Activated CD8-positive, alpha-beta memory T cell treated with anti-CD3 and anti-CD28 coated beads, Interleukin-2, amount 50 U/mL, for 1 hour (primary cell): ENCODE measurements around the gene NUP210.

ENCODE experiments used
- DNase-seq: peaks from one replicate; pipeline ENCODE4 v3.0.0-alpha.2; 2020; ENCODE audit errors: extremely low read depth

NUP210 gene

DNA sequence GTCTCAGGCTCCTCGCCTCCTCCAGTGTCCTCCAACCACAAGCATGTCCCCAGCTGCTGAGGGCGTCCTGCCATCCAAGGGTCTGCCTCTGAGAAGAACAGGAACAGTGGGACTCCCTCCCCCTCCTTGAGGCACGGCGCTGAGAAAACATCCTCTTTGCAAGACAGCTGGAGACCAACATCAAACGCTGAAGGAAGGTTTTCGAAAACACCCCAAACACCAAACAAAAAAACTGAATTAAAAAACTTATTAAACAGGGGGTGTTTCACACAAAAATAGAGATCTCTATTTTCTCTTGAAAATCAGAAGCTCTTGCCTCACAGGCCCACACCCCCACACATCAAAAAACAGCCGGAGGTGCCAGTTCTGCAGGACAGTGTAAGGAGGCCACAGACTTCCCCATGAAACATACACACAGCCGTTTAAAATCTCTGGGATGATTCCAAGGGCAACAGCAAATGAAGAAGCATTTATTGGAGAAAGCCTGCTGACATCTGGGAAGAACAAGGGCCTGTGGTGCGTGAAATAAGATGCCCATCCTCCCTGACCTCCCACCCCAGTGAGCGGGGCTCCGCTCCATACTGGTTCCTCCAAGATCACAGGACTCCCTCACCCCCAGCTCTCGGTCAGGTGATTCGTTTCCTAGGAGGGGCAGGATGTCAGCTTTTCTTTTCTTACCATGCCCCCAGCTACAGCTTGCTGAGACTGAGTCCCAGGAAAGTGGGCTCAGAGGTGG is 71.3 kb downstream of the NUP210 start:
- no peak for DNase-seq

DNA sequence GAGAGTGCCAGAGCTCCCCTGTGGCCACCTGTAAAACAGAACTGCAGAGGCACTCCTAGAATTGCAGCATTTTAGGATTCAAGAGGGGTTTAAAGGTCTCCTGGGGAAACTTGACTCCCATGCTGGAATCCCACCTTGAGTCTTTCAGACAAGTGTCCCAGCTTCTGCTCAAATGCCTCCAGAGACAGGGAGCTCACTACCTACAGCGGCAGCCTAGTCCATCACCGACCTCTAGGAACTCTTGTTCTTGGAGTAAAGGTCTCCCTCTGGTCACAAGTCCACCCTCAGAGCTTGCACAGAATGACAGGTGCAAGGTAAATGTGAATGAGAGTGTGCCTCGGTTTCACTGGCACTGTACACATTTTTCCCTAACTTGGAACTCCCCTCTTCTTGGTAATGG is 72.0 kb downstream of the NUP210 start:
- DNase-seq: no peak

GRCh38 chr3:13347390-13347950 is 72.7 kb downstream of the NUP210 start:
- no peak for DNase-seq

GRCh38 chr3:13346481-13347389 is 73.4 kb downstream of the NUP210 start:
- peak; percentile 34 for DNase-seq

- DNase-seq: no peak
These were observed 74.3 kb downstream of the NUP210 start for GRCh38 chr3:13345772-13346171.

DNA sequence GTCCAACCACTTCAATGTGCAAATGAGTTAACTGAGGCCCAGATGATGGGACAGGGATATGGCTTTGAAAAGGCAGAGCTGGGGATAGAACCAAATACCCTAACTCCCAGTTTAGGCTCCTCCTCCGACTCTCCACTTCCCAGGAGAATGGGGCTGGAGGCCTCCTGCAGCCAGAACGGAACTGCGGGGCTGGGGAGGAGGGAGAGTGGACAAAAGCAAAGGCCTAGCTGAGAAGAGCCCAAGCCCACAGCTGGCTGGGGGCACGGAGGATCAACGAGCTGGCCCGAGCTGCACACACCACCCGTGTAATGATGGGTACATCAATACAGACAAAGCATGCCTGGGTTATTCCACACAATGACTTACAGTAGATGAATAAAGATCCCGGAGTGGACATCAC is 74.8 kb downstream of the NUP210 start:
- no peak for DNase-seq

- DNase-seq: no peak
These were observed 75.5 kb downstream of the NUP210 start for GRCh38 chr3:13344663-13345062.

DNA sequence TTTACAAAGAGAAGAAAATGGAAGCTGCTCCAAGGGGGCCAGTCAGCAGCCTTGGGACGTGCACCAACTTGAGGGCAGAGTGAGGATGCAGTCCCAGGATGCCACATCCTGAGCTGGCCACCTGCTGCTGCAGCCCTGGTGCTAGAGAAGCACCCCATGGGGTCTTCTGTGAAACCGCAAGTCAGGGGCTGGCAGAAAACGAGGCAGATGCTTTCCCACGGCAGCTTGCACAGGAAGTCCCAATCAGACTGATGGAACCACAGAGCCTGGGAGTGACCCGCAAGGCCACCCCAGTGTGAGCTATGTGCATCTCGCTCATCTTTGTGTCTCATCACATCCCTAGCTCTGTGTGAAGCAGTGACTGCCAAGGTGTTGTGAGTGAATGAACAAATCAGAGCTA is 76.5 kb downstream of the NUP210 start:
- no peak for DNase-seq

GRCh38 chr3:13341229-13341905 is 78.8 kb downstream of the NUP210 start:
- DNase-seq: no peak

DNA sequence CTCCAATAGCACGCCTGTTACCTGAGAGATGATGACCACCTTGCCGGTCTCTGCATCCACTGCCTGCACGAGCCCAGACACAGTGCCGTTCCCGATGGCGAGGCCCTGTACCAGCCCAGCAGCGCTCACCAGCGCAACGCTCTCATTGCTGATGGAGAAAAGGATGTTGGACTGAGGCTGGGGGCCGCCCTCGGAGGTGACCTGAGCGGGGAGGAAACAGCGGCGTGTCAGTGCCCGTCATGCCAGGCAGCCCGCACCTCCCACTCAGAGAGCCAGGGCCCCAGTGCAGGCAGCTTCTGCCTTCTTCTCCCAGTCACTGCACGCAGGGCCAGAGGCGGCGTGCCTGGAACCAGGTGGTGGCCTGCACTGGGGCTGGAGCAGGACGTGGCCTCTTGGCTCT is 80.3 kb downstream of the NUP210 start:
- no peak for DNase-seq

DNA sequence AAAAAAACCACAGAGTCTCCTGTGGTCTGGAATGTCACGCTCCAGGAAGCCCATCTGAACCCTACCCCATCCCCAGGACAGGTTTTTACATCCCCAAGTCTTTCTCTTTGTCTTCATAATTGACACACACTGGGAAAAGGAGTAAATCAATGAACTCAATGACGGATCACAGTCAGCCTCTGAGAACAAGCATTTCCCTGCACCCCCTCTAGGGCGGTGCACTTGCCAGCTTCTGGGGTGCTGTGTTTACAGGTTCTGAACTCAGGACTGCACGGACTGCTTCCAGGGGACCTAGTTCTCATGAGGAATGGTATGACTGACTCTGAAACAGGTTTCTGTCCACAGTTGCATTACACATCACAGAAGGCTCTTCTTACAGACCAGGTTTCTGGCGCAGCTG is 81.1 kb downstream of the NUP210 start:
- no peak for DNase-seq

DNA sequence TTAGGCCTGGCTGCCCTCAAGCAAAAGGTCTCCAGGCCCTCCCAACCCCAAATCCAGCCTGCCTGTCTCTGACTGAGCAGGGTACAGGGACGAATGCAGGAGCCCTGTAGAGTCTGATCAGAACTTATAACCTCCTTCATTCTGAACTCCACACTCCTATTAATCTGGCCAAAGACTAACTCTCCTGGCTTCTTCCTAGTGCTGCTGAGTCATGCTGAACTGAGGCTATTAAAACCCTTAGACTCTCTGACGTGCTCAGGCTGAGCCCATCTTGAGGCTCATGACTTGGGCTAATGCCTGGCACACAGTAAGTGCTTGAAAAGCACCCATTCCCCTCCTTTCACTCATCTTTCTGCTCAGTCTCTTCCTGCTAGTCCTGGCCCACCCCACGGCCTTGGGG is 81.9 kb downstream of the NUP210 start:
- DNase-seq: no peak

- no peak for DNase-seq
These were observed 83.5 kb downstream of the NUP210 start for GRCh38 chr3:13336592-13336991.

DNA sequence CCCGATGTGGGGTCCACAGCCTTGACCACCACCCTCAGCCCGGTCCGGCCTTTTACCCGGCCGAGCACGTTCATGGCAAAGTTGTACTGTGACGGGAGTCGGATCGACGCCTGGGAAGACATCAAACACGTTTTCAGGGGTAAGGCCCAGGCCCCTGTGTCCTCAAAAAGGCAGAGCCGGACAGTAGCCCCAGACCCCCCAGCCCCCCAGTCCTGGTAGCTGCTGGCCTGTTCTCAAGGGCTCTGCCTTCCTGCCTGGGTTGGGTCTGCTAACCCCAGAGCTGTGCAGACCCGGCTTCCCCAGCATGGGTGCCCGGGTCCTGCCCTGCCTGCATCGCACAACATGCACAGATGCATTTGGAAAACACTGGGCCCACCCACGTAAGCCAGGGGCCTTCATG is 84.6 kb downstream of the NUP210 start:
- DNase-seq: no peak

- no peak for DNase-seq
These were observed 85.1 kb downstream of the NUP210 start for GRCh38 chr3:13335059-13335458.

- no peak for DNase-seq
These were observed 86.8 kb downstream of the NUP210 start for GRCh38 chr3:13333236-13333897.

DNA sequence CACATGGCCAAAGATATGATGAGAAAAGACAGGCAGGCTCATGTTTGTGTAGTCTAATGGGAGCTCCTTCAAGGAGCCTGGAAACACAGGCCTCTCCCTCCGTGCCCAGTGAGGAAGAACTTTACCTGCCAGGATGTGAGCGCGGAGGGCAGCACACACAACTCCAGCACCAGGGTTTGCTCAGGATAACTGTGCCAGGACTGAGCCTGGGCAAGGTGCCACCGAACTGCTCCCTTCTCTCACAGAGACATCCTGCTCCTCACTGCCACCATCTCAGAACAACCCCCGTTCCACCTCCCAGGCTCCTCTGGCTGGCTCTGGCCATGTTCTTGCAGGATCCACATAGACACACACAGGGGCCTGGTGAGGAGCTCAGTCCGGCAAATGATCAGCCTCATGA is 87.4 kb downstream of the NUP210 start:
- DNase-seq: no peak

GRCh38 chr3:13332158-13332557 is 88.0 kb downstream of the NUP210 start:
- no peak for DNase-seq

DNA sequence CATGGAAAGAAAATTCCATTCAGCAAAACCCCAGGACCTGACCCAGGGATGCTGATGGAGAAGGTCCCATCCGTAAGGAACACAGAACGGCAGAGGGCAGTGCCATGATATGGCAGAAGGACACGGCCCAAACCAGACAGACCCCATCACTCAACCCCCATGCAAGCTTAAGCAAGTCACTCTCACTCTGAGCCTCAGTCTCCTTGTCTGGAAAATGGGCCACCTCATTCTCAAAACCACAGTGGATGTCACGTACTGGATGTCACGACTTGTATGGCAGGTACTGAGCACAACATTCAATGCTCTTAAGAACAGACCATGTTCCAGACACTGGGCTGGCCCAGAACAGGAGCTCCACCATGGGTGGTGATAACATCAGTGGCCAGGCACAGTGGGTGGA is 90.4 kb downstream of the NUP210 start:
- DNase-seq: no peak

GRCh38 chr3:13325892-13326443 is 94.2 kb downstream of the NUP210 start:
- no peak for DNase-seq

DNA sequence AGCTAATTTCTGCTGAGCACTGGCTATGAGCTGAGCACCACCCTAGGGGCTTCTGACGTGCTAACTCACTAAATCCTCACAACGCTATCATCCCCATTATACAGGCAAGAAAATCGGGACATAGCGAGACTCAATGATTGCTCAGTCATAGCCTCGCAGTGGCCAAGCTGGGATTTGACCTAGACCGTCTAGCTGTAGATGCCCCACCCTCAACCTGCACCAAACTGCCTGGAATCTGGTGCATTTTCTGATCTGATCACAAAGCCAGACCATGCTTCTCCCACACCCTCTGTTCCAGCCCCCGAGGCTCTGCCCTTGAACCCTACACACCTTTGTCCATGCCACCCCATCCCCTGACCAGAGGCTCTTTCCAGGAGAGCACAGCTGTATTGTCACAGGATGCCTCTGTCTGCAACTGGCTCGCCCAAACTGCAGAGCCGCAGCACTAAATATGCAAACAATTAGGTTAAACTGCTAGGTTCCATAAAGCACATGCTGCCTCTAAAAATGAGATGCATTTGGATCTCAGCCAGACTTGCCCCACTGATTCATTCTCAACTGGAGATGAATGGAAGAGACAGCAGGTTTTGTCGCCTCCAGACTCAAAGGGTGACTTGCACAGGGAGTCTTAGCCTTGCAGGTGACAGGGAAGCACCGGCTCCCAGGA is 95.2 kb downstream of the NUP210 start:
- no peak for DNase-seq
